ENCODE results near the gene IPO8.
"Not testable (repeated sequence)": the region's sequence is repeated elsewhere in the genome, so short reads cannot be mapped to it uniquely, and the experiment has no call there.

Gene IPO8

GRCh38 chr12:30630076-30630978, 65.3 kb downstream of the IPO8 start:
- no peak for TF ChIP-seq CTCF (conservative IDR thresholded peaks at IDR 0.05; ENCODE audit: control insufficient read depth, insufficient read depth, low read depth, low read length)
- DNase-seq (ENCODE audit: low read depth), result no peak
- no peak overlapping the region for H3K4me3 ChIP-seq (ENCODE audit: control insufficient read depth, low read depth, low read length)

GRCh38 chr12:30626847-30627246, 68.8 kb downstream of the IPO8 start:
- H3K4me3 ChIP-seq (ENCODE audit: control insufficient read depth, low read depth, low read length), result no peak overlapping the region
- DNase-seq (ENCODE audit: low read depth), result no peak
- TF ChIP-seq CTCF (conservative IDR thresholded peaks at IDR 0.05; ENCODE audit: control insufficient read depth, insufficient read depth, low read depth, low read length), result no peak

GRCh38 chr12:30624009-30624408, 71.7 kb downstream of the IPO8 start:
- DNase-seq (ENCODE audit: low read depth), result no peak
- no peak for TF ChIP-seq CTCF (conservative IDR thresholded peaks at IDR 0.05; ENCODE audit: control insufficient read depth, insufficient read depth, low read depth, low read length)
- no peak overlapping the region for H3K4me3 ChIP-seq (ENCODE audit: control insufficient read depth, low read depth, low read length)

- no peak overlapping the region for H3K4me3 ChIP-seq (ENCODE audit: control insufficient read depth, low read depth, low read length)
- DNase-seq (ENCODE audit: low read depth), result peak; percentile 80
- no peak for TF ChIP-seq CTCF (conservative IDR thresholded peaks at IDR 0.05; ENCODE audit: control insufficient read depth, insufficient read depth, low read depth, low read length)
Observed at GRCh38 chr12:30622509-30622908, 73.2 kb downstream of the IPO8 start.

- DNase-seq (ENCODE audit: low read depth); H3K4me3 ChIP-seq (ENCODE audit: control insufficient read depth, low read depth, low read length): not testable (repeated sequence)
Observed at GRCh38 chr12:30621663-30622241, 73.9 kb downstream of the IPO8 start.

- no peak for TF ChIP-seq CTCF (conservative IDR thresholded peaks at IDR 0.05; ENCODE audit: control insufficient read depth, insufficient read depth, low read depth, low read length)
- H3K4me3 ChIP-seq (ENCODE audit: control insufficient read depth, low read depth, low read length), result no peak overlapping the region
- no peak for DNase-seq (ENCODE audit: low read depth)
Observed at GRCh38 chr12:30617346-30618016, 78.2 kb downstream of the IPO8 start.

GRCh38 chr12:30614031-30614430, 81.6 kb downstream of the IPO8 start:
- H3K4me3 ChIP-seq (ENCODE audit: control insufficient read depth, low read depth, low read length), result no peak overlapping the region
- no peak for TF ChIP-seq CTCF (conservative IDR thresholded peaks at IDR 0.05; ENCODE audit: control insufficient read depth, insufficient read depth, low read depth, low read length)
- DNase-seq (ENCODE audit: low read depth), result no peak
